GM19452 (cell line): ENCODE data around the gene SMARCB1.
A peak's percentile ranks its signal among the peaks of the same experiment; 100 is the strongest.

Experiments
- ATAC-seq: cut with Tn5 transposase; IDR thresholded peaks from one replicate; pipeline ENCODE4 v1.9.1; 2021; ENCODE audit not compliant: unreplicated experiment

Gene SMARCB1

DNA sequence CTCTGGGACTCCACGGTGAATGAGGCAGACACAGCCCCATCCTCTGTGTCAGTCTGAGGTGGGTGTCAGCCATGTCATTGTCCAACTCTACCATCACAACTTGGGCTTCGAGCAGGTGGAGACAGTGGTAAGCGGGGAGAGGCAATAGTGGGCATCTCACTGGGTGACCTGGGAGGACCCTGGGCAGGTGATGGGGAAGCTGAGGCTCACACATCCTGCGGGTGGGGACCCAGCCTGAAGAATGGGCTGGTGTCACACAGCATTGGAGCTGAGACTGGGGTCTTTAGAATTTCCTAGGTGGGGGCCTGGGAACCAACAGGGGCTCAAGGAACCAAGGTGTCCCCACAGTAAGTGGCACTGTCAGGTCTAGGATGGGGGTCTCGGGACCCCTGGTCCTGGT lies 7.0 kb upstream of the SMARCB1 start:
- ATAC-seq: no peak

DNA sequence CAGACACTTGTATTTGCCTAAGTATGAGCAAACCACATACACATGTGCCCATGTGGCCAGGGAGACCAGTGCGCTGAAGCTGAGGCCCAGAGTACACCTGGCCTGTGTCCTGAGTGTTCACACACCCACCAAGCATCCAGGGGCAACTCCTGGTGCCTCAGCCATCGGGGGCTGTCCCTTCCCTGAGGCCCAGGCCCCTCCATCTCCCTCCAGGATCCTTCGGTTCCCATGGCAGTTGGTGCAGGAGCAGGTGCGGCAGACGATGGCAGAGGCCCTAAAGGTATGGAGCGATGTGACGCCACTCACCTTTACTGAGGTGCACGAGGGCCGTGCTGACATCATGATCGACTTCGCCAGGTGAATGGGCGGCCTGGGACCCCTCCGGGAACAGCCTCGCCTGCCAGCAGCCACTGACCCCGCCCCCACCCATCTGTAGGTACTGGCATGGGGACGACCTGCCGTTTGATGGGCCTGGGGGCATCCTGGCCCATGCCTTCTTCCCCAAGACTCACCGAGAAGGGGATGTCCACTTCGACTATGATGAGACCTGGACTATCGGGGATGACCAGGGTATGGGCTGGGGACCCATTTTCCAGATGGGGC lies 6.5 kb upstream of the SMARCB1 start:
- ATAC-seq: no peak

DNA sequence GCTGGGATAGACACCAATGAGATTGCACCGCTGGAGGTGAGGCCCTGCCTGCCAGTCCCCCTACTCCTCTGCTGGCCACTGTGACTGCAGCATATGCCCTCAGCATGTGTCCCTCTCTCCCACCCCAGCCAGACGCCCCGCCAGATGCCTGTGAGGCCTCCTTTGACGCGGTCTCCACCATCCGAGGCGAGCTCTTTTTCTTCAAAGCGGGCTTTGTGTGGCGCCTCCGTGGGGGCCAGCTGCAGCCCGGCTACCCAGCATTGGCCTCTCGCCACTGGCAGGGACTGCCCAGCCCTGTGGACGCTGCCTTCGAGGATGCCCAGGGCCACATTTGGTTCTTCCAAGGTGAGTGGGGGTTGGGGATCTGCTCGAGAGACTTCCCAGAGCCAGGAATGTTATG lies 5.7 kb upstream of the SMARCB1 start:
- no peak for ATAC-seq

DNA sequence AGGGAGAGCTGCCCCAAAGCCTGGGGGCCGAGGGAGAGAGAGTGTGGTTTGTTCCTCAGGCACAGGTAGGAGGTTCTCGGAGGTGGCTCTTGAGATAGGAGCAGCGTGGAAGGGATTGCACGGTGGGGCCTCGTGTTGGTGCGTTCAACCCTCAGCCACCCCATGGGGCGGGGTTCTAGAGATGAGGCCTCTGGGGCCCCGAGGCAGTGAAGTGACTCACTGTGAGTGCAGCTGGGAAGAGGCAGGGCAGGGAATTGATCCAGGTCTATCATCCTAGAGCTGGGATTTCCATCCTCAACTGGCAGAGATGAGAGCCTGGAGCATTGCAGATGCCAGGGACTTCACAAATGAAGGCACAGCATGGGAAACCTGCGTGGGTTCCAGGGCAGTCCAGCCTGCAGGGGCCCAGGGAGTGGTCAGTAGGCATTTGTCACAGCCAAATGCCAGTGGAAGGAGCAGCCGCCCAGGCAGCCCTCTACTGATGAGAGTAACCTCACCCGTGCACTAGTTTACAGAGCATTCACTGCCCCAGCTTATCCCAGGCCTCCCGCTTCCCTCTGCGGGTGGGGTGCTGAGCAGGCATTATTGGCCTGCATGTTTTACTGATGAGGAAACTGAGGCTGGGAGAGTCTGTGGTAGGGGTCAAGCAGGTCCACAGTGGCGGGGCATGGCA lies 5.1 kb upstream of the SMARCB1 start:
- ATAC-seq: no peak

DNA sequence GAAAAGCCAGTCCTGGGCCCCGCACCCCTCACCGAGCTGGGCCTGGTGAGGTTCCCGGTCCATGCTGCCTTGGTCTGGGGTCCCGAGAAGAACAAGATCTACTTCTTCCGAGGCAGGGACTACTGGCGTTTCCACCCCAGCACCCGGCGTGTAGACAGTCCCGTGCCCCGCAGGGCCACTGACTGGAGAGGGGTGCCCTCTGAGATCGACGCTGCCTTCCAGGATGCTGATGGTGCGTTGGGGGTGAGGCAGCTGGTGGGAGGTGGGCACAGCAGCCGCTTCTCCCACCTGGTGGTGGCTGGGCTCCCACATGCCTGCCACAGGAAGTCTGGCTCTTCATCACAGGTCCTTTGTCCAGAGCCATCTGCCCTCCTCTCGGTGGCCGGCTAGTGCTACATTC lies 4.5 kb upstream of the SMARCB1 start:
- ATAC-seq: no peak

DNA sequence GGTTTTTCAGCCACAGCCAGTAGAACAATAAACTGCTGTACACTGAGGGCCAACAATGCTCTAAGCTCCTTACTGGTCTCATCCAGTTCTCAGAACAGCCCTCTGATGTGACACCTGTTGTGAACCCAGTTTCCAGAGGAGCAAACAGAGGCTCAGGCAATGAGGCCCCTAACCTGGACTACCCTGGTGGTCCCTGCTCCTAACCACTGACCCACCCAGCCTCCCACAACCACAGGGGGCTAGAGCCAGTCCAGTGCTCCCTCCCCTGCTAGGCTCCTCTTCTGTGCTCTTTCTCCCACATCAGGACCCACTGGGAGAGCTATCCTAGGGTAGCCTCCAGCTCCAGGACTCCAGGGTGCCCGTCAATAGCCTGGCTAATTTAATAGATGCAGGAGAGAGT lies 4.1 kb upstream of the SMARCB1 start:
- no peak for ATAC-seq

DNA sequence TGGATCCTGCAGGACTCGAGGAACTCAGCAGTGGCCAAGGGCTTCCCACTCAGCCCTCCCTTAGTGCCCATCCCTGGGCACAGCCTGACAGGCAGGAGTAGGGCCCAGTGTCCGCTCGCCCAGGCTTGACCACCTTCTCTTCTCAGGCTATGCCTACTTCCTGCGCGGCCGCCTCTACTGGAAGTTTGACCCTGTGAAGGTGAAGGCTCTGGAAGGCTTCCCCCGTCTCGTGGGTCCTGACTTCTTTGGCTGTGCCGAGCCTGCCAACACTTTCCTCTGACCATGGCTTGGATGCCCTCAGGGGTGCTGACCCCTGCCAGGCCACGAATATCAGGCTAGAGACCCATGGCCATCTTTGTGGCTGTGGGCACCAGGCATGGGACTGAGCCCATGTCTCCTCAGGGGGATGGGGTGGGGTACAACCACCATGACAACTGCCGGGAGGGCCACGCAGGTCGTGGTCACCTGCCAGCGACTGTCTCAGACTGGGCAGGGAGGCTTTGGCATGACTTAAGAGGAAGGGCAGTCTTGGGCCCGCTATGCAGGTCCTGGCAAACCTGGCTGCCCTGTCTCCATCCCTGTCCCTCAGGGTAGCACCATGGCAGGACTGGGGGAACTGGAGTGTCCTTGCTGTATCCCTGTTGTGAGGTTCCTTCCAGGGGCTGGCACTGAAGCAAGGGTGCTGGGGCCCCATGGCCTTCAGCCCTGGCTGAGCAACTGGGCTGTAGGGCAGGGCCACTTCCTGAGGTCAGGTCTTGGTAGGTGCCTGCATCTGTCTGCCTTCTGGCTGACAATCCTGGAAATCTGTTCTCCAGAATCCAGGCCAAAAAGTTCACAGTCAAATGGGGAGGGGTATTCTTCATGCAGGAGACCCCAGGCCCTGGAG lies 3.3 kb upstream of the SMARCB1 start:
- ATAC-seq: no peak

DNA sequence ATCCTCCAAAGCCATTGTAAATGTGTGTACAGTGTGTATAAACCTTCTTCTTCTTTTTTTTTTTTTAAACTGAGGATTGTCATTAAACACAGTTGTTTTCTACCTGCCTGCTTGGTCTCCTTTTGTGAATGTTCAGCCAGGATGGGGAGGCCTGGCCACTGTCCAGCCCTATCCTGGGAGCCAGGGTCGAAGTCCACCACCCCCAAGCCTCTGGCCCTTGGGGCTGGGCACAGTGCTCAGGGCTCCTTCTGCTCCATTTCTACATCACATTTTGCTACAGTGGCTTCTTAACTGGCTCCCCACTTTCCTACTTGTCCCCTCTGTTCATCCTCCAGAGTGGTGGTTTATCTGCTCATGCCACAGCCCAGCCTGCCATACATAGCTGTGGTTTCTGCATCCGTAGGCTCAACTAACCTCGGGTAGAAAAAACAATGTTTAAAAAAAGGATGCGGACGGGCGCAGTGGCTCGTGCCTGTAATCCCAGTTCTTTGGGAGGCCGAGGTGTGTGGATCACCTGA lies 2.5 kb upstream of the SMARCB1 start:
- ATAC-seq: no peak

DNA sequence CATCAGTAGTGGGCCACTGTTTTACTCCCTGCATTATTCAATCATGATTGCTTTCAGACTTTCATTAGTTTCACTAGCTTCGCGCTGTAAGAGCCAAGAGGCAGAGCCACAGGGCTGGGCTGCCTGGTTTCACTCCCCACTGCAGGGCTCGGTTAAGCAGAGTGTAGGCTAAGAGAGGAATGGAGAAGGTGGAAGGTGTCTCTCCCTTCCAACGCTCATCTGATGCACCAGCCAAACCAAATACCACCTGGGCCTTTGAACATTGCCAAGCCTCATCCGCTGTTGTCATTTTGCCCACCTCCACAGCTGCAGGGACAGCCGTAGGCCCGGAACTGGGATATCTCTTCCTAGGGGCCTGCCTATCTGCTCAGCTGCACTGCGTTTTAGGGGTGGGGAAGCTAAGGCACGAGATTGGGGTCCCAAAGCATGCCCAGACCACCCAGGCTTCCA lies 480 bp upstream of the SMARCB1 start:
- no peak for ATAC-seq

DNA sequence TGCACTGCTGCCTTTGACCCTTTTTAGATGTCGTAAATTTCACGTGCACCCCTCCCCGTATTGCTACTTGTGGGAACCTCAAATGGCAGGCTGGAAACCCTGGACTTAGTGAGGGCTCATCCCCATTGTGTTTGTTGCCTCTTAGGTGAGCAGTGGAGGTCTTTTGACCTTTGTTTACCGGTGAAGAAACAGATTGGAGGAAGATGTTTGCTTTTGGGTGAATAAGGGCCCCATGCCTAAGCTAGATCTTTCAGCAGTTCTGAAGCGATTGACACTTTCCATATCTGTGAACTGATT lies 782 bp downstream of the SMARCB1 start:
- ATAC-seq: peak; percentile 15

DNA sequence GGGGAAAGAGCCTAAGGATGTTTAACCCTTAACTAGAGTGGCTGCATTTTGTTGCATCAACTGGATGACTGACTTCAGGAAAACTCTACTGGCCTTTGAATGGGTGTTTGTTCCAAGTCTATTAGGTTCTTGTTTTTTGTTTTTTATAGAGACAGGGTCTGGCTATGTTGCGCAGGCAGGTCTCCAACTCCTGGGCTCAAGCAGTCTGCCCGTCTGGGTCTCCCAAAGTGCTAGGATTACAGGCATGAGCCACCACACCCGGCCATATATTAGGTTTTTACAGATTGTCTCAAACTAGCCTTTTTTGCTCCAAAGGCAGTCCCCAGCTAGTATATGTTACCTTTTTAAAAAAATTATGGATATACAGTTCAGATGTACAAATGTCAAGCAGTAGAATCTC lies 1.1 kb downstream of the SMARCB1 start:
- ATAC-seq: no peak

DNA sequence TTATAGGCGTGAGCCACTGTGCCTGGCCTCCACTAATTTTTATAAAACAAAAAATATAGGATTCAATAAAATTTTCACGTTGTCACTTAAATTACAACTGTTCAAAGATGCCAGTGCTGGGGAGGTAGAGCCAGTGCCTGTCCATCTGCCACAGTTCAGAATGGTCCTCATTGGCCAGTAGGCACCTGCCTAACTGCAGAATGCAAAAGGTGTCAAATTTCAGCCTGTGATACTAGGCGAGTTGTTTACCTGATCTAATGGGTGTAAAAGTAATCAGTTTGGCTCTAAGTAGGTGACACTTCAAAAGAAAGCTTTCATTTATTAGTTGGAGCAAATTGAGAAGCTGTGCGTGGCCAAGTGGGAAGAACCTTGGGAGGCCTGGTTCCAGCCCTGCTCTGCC lies 2.4 kb downstream of the SMARCB1 start:
- no peak for ATAC-seq

DNA sequence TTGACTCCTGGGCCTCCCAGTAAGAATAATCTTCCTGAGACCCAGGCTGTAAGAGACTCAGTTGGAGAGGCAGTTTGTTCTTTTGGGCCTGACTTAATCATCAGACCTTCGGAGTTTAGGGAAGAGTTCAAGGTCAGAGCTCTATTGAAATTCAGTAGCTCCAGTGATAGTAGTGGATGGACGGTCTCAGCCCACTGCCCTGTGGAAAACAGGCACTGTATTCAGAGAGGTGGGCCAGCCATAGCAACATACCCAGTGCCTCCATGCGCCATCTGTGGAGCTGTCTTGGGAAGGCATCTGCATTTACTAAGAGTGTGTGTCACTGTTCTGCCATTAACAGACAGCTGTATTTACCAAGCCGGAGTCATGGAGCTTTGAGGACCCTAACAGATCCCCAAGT lies 2.9 kb downstream of the SMARCB1 start:
- ATAC-seq: no peak

DNA sequence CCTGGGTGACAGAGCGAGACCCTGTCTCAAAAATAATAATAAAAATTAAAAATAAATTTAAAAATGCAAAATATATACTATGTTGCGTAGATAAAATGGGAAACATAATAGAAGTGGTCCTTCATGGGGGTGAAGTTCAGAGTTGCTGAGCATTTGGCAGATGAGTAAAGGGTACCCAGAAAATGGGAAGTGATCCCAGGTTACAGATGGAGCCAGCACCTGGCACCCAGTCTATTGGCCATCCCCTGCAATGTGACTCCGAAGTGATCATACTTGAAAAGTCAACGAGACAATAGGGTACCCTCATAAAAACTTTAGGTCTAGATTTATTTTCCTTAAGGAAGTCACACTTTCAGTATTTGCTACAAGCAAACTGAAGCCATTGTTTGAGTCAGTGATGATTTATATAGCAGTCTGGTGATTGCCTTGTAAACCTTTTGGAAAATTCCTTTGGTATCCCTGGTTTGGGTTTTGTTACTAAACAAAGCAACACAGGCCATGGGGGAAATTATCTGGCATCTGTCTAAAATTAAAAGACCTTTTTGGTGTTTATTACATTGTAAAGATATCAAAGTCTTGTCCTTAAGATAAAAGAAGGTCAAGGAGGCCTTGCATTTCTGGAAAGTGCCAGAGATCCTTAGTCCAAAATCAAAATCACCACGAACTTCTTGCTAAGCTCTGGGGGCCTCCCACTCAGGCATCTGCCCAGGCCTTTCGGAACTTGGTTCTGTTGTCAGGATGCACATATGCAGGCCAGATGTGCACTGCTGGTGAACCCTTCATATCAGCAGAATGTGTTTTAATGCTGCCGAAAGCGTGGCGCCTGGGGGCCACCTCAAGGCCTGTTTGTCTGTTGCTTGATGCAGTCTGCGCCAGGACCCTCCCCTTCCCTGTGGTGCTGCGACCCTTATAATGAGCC lies 4.3 kb downstream of the SMARCB1 start:
- no peak for ATAC-seq

DNA sequence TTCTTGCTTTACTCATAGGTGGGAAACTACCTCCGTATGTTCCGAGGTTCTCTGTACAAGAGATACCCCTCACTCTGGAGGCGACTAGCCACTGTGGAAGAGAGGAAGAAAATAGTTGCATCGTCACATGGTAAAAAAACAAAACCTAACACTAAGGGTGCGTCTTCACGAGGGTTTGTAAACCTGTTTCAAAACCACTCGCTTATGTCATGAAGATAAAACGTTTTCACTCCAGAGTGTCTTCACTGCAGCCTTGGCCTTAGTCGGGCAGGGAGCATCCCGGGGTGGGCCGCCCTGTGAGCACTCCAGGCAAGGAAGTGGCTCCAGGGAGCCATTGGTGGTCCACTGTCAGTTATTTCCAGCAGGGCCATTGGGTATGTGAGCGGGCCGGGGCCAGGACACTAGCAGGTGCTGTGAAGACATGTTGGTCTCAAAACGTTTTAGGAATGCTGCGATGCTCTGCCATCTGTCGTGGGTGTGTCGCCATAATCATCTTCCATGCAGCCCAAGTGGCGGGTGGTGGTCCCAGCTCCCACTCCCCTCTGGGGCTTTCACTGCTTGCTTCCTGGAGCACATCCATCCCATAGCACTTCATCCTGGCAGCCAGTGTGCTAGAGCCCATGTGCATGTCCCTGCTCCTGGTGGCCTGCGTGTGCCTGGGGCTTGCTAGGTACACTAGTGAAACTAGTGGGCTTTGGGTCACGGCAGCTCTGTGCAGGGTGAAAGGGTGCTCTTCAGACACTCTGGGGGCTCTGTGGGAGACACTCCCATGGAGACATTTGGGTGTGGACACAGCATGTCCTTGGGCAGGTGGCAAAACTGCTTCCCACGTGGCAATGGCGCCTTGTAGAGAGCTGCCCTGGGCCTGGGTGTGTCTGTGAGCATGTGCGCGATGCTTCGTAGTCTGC lies 5.2 kb downstream of the SMARCB1 start:
- no peak for ATAC-seq

DNA sequence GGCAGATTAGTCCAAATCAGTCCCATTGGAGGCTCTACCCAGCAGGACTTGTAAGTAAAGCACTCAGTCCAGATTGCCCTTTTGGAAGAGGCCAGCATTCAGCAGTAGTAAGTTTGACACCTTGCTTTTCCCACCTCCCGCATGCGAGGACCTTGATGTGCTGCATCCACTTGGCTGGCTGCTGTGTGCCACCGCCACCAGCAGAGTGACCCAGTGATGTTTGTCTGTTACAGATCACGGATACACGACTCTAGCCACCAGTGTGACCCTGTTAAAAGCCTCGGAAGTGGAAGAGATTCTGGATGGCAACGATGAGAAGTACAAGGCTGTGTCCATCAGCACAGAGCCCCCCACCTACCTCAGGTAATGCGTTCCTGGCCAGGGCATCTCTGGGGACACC lies 6.6 kb downstream of the SMARCB1 start:
- ATAC-seq: no peak

DNA sequence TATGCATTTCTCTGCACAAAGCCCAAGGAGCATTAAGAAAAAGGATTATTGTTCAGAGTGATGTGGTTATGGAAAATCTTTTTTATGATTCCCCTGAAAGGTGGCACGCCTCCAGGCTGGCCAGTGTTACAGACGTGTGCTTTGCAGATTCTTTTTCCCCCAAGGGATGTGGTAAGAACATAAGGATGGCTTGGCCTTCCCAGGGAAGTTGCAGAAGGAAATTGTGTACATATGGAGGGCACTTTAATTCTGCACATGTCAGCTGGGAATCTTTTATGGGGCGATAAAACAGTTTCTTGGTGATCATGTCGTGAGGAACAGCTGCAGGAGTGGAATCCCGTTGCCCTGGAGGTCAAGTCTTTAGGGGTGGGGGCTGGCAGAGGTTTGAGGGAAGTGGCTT lies 9.7 kb downstream of the SMARCB1 start:
- no peak for ATAC-seq

DNA sequence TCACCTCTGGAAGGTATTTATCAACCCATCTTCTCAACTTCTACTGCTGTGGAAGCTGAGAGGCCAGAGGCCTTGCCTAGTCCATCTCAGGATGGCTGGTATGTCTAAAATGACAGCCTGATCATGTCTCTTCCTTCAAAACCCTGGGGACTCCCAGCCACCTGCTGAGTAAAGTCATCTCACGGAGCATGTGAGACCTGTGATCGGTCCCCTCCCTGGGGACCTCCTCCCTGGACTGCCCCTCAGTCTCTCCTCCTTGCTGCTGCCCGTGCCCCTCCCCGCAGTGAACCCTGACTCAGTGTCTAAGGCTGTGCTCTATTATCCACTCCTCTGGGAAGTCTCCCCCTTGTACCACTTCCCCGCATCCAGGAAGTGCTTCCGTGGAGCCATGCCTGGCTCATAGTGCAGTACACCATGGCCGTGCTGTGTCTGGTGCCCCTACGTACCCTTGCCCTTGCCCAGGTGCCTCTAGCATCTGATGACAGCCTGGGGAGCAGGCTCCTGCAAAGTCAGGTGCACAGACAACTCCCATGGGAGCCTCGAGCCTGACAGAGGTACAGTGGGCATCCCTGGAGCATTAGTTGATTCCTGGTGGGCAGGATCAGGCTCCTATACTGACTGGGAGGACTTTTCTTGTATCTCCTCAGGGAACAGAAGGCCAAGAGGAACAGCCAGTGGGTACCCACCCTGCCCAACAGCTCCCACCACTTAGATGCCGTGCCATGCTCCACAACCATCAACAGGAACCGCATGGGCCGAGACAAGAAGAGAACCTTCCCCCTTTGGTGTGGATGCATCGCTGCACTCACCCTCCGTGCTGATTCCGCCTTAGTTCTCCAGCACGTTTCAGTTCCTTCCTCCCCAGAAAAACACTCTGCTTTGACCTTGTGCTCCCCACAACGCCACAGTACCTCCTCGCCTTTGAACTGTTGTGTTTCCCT lies 13.8 kb downstream of the SMARCB1 start:
- ATAC-seq: peak; percentile 66
